ENCODE measurements around the gene SLC26A8.
"Not testable (repeated sequence)": the region's sequence is repeated elsewhere in the genome, so short reads cannot be mapped to it uniquely, and the experiment has no call there.

Gene SLC26A8

DNA sequence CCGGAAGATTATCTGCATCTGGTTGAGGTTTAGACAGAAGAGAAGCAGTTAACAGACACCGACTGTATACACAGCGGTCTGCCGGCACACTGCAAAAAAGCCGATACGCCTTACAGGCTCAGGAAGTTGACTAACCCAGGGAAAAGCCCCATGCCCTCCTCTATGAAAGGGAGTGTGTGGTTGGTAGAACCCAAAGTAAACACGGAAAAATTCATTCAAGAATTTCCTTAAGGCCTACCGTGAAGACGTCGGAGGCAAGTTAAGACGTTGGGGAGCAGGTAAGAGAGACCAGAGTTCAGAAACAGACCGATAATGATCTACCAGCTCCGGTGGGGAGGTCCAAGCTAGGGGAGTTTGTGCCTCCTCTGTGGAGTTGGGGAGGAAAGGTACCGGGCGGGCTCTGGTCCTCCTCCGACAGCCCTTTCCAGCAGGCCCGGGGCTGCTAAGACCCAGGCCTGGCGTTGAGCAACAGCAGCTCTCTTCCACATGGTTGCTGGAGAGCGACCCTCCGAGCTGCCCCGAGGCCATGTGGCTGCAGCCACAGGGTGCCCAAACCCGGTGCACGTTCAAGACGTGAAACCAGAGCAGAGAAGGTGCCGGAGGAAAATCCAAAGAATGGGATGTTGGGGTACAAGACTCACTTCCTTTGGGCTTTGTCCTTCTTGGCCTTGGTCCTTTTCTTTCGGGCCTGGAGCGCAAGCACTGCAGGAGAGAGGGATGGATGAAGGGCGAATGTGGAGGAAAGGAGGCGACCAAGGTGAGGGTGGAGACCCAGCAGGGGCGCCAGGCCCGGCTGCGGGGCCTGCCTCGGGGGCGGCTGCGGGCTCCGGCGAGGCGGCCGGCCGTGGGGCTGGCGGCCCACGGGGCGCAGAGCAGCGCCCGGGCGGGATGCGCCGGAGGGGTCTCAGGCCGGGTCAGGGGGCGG, 104.4 kb downstream of the SLC26A8 start:
- DNase-seq (ENCODE audit: extremely low spot score, insufficient read length, low read depth) (no peak), FAIRE-seq (peak; percentile 78)

DNA sequence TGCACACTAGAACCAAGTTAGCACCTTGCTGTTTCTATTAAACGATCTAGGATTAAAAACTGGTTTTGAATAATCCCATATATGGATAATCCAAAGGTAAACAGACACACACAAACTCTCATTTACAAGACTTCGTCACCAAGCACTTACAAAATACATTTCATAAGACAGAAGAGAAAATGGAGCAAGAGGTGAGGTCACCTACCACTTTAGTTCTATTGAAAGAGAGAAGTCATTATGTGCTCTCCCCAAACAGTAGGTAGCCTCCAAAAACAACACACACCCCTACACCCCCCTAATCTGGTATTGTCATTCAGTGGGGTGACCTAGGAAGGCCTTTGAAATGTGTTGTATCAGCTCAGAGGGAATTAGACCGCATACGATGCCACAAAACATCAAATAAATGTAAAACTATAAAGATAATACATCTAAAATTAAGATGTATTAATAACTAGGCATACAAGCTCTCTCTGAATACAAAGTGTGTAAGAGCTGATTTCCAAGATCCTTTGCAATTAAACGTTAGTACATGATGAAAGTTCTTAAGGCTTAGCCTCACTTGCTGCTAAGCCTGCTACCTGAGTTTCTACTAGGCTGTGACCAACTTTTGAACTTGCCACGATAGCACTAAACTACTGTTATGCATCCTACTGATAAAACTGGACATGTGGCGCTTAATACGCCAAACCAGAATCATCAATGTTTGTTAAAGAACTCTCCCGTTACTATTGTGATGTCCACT, 105.2 kb downstream of the SLC26A8 start:
- FAIRE-seq = peak; percentile 60
- DNase-seq (ENCODE audit: extremely low spot score, insufficient read length, low read depth) = no peak

DNA sequence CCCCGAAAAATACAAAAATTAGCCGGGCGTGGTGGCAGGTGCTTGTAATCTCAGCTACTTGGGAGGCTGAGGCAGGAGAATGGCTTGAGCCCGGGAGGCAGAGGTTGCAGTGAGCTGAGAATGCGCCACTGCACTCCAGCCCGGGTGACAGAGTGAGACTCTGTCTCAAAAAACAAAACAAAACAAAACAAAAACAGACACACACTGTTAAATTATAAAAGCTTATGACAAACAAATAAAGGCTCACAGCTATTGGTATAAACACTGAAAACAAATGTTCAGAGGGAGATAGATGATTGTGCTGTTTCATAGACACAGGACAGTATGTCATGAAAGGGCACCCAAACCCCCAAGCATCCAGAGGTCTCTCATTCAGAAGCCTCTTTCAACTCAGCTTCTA, 107.5 kb downstream of the SLC26A8 start:
- DNase-seq (ENCODE audit: extremely low spot score, insufficient read length, low read depth); FAIRE-seq: not testable (repeated sequence)

DNA sequence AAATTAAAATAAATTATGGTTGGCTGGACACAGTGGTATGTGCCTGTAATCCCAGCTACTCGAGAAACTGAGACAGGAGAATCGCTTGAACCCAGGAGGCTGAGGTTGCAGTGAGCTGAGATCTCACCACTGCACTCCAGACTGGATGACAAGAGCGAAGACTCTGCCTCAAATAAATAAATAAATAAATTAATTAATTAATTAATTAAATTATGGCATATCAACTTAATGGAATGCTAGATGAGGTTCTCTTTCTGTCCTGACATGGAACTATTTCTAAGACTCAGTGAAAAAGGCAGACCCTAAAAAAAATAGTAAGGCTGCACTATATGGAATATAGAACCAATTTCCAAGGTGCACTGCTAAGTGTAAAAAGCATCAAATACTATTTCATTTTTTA, 108.4 kb downstream of the SLC26A8 start:
- DNase-seq (ENCODE audit: extremely low spot score, insufficient read length, low read depth) (no peak), FAIRE-seq (no peak)

DNA sequence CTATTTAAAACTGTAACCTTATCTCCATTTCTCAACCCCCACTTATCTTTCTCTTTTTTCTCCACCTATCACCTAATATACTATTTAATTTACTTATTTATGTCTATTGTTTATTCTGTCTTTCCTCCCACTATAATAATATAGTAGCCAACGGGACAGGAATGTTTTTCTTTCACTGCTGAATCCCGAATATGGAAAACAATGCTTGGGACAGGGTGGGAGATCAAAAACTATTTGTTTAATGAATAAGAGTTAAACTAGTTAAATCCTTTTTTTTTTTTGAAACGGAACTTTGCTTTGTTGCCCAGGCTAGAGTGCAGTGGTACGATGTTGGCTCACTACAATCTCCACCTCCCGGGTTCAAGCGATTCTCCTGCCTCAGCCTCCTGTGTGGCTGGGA, 109.9 kb downstream of the SLC26A8 start:
- no peak for FAIRE-seq
- no peak for DNase-seq (ENCODE audit: extremely low spot score, insufficient read length, low read depth)

DNA sequence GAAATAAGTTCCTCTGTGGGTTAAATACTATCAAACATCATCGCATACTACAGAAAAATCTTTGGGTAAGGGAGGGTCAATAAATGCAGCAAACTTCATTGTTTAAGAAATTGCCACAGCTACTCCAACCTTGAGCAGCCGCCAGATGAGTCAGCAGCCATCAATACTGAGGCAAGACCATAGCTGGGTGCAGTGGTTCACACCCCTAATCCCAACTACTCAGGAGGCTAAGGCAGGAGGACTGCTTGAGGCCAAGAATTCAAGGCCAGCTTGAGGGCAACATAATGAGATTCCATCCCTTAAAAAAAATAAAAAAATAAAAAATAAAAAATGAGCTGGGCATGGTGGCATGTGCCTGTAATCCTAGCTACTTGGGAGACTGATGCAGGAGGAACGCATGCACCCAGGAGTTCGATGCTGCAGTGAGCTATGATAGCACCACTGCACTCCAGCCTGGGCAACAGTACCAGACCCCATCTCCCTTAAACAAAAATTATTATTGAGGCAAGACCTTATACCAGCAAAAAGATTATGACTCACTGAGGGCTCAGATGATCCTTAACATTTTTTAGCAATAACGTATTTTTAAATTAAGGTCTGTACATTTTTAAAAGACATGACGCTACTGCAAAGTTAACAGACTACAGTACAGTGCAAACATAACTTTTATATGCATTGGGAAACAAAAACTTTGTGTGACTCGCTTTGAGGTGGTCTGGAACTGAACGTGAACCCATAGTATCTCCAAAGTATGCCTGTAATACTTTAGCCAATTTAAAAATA, 112.4 kb downstream of the SLC26A8 start:
- no peak for DNase-seq (ENCODE audit: extremely low spot score, insufficient read length, low read depth)
- FAIRE-seq = no peak

DNA sequence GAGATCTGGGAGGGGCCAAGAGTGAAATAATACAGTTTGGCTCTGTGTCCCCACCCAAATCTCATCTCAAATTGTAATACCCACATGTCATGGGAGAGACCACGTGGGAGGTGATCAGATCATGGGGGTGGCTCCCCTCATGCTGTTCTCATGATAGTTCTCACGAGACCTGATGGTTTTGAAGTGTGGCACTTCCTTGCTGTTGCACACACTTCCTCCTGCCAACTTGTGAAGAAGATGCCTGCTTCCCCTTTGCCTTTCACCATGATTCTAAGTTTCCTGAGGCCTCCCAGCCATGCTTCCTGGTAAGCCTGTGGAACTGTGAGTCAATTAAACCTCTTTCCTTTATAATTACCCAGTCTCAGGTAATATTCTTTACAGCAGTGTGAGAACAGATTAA, 114.9 kb downstream of the SLC26A8 start:
- not testable (repeated sequence) for FAIRE-seq; DNase-seq (ENCODE audit: extremely low spot score, insufficient read length, low read depth)

DNA sequence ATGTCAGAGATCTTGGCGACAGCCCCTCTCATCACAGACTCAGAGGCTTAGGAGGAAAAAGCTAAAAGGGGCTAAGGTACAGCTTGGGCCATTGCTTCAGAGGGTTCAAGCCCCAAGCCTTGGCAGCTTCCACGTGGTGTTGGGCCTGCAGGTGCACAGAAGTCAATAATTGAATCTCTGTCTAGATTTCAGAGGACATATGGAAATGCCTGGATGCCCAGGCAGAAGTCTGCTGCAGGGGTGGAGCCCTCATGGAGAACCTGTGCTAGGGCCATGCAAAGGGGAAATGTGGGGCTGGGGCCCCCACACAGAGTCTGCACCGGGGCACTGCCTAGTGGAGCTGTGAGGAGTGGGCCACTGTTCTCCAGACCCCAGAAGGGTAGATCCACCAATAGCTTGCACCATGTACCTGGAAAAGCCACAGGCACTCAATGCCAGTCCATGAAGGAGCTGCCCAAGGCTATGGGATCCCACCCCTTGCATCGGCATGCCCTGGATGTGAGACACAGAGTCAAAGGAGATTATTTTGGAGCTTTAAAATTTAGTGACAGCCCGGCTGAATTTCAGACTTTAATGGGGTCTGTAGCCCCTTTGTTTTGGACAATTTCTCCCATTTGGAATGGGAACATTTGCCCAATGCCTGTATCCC, 115.6 kb downstream of the SLC26A8 start:
- DNase-seq (ENCODE audit: extremely low spot score, insufficient read length, low read depth); FAIRE-seq: not testable (repeated sequence)

DNA sequence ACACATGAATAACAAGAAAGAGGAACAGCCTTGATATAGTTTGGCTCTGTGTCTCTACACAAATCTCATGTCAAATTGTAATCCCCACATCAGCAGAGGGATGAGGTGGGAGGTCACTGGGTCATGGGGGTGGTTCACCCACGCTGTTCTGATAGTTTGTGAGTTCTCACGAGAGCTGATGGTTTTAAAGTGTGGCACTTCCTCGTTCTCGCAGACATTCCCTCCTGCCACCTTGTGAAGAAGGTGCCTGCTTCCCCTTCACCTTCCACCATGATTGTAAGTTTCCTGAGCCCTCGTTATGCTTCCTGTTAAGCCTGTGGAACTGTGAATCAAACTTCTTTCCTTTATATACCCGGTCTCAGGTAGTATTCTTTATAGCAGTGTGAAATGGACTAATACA, 116.7 kb downstream of the SLC26A8 start:
- FAIRE-seq (no peak), DNase-seq (ENCODE audit: extremely low spot score, insufficient read length, low read depth) (no peak)

DNA sequence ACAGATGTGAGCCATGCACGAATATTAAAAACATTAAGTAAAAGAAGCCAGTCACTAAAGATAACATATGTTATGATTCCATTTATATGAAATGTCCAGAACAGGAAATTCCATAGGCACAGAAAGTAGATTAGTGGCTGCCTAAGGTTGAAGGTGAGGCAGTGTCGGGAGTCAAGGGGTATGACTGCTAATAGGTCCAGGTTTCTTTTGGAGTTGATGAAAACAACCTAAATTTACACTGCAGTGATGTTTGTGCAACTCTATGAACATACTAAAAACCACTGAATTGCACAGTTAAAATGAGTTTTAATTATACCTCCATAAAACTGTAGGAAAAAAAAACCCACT, 118.0 kb downstream of the SLC26A8 start:
- FAIRE-seq (no peak), DNase-seq (ENCODE audit: extremely low spot score, insufficient read length, low read depth) (no peak)

DNA sequence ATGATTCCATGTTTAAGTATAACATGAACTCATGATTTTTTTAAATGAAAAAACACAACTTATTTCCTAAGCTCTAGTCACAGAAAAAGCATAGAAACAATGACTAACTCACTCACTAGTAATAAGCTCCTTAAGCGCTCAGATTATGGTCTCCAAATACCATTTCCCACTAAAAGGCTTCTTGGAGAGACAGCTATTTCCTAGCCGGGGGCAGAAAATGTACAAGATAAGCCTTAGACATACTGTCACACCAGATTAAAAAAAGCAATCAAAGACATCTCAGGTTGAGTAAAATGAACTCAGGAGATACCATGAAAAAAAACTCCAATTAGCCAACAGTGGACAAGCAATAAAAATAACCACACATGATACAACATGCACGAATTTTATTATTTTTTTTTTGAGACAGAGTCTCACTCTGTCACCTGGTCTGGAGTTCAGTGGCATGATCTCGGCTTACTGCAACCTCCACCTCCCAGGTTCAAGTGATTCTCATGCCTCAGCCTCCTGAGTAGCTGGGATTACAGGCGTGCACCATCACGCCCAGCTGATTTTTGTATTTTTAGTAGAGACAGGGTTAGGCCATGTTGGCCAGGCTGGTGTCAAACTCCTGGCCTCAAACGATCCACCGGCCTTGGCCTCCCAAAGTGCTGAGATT, 118.5 kb downstream of the SLC26A8 start:
- DNase-seq (ENCODE audit: extremely low spot score, insufficient read length, low read depth) (no peak), FAIRE-seq (no peak)

DNA sequence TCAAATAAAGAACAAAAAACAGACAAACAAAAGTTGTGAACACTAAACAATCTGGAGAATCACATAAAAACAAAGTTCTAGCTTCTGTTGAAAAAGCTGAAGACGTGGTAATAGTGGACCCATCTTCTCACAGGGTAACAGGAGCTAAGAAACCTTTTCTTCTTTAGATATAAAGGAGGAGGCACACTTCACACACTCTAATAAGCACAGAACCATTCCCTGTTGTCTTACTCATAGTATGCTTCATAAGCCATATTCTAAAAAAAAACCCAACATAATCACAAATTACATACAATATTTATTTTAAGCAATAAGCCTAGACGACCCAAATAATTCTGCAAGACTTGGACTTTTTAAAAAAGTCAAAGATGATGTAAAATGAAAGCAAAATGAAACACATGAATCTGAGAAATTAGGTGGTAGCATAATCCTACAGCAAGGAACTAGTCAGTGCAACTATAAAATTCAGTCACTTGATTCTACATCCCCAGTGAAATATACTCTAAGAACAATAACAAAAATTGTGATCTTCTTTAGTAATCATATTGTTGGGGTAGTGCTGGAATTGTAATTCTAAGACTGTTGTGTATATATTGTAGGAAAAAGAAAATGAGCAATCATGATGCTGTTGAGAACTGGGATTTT, 119.2 kb downstream of the SLC26A8 start:
- no peak for DNase-seq (ENCODE audit: extremely low spot score, insufficient read length, low read depth)
- no peak for FAIRE-seq

DNA sequence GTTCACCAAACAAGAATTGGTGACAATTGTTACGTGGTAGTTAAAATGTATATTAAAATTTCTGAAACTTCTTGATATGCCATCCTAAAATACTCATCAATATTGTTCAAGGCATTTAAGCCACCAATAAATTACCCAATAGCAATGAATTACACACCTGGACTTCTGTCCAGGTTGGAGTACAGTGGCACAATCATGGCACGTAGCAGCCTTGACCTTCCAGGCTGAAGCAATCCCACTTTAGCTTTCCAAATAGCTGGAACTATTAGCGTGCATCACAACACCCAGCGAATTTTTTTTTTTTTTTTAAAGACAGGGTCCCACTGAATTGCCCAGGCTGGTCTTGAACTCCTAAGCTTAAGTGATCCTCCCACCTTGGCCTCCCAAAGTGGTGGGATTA, 120.8 kb downstream of the SLC26A8 start:
- no peak for FAIRE-seq
- no peak for DNase-seq (ENCODE audit: extremely low spot score, insufficient read length, low read depth)

DNA sequence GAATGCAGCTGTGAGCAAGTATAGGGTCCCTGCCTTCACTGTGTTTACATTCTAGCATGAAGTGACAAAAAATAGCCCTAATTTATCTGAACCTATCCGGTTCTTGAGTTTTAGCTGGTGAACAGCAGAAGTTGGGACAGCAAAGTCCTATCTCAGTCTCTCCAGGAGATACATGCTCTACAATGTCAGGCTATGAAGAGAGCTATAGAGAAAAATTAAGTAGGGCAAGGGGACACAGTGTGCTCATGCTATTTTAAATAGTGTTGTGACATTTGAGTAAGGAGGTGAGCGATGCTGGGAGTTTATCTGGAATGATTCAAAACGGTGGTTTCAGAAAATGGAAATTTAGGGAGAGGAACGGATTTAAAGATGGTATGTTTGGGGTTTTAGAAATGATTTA, 124.0 kb downstream of the SLC26A8 start:
- DNase-seq (ENCODE audit: extremely low spot score, insufficient read length, low read depth) (no peak), FAIRE-seq (no peak)

DNA sequence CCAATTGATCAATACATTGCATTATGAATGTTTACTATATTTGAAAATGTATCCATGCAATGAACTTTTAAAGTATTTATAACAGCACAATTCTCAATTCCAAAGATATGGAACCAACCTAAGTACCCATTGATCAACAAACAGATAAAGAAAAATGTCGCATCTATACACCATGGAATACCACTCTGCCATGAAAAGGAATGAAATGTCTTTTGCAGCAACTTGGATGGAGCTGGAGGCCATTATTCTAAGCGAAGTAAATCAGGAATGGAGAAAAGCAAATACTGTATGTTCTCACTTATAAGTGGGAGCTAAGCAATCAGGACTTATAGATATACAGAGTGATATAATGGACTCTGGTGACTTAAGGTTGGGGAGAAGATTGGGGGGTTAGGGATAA, 126.4 kb downstream of the SLC26A8 start:
- FAIRE-seq (no peak), DNase-seq (ENCODE audit: extremely low spot score, insufficient read length, low read depth) (no peak)

DNA sequence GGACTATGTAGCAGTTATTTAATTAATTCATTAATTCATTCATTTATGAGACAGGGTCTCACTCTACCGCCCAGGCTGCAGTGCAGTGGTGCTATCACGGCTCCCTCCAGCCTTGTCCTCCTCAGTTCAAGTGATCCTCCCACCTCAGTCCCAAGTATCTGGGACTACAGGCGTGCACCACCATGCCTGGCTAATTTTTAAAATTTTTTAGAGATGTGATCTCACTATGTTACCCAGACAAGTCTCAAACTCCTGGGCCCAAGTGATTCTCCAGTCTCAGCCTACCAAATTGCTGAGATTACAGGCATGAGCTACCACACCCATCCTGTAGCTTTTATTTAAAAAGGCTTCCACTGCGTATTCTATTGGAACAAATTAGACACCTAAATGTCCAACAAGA, 127.0 kb downstream of the SLC26A8 start:
- no peak for DNase-seq (ENCODE audit: extremely low spot score, insufficient read length, low read depth)
- FAIRE-seq = no peak

DNA sequence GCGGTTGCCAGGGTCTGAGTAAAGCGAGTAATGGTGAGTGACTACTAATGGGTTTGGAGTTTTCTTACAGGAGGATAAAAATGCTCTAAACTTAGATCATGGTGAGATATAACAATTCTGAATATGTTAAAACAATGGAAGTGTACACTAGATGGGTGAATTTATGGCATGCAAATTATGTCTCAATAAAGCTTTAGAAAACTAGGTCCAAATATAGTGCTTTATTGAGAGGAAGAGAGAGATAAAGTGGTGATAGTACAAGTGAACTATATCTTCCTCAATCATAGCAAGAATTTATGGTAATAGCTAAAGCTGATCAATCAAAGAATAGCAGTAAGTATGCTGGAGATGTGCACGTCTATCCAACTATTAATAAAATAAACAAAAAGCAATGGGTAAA, 127.4 kb downstream of the SLC26A8 start:
- DNase-seq (ENCODE audit: extremely low spot score, insufficient read length, low read depth) (no peak), FAIRE-seq (no peak)

DNA sequence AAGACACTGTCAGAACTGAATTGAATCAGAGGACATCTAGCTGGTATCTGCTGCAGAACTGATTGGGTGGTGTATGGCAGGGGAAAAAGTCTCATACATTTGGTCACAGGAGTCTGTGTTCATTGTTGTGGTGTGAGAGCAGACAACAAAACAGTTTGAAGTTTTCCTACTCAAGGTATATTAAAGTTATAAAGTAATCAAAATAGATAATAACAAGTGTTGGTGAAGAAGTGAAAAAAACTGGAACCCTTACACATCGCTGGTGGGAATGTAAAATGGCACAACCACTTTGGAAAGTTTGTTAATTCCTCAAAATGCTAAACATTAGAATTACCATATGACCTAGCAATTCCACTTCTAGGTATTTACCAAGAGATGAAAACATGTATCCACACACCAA, 128.2 kb downstream of the SLC26A8 start:
- FAIRE-seq = no peak

DNA sequence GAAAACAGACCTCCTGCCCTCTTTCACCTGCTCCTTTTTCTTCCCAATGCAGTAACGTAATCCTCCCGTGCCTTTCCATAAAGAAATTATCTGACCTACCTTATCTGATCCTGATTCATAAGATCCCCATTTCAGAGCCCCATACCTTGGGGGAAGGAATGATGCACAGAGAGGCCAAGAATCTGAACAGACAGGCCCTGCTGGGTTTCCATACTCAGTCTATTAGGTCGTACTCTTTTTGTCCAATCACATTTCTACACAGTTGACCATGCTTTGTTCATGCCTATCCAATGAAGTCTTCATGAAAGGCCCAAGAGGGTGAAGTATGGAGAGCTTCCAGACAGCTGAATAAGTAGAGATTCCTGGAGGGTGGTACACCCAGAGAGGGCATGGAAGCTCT, 128.9 kb downstream of the SLC26A8 start:
- FAIRE-seq (no peak), DNase-seq (ENCODE audit: extremely low spot score, insufficient read length, low read depth) (no peak)

More for the DNA sequence above, 128.2 kb downstream of the SLC26A8 start:
- no peak for DNase-seq (ENCODE audit: extremely low spot score, insufficient read length, low read depth)
